BJ (cell line): ENCODE data around the gene ANKS1A. TPM values are rescaled to one million over a fixed set of nuclear protein-coding genes. Genes with fewer than 3 reads are reported as not detected.
"Not testable (repeated sequence)": the region's sequence is repeated elsewhere in the genome, so short reads cannot be mapped to it uniquely, and the experiment has no call there.

Experiments
- CTCF ChIA-PET: fragments of 350-600 bp; formaldehyde crosslinking; extraction: SDS; loops from one replicate; lab custom pipeline; 2021; ENCODE audit warnings: antibody characterized with exemption, inconsistent platforms; lab: Yijun Ruan, JAX
- POLR2A ChIA-PET: fragments of 300-600 bp; sonication (Branson Sonifier 250); formaldehyde crosslinking; extraction: SDS; loops from one replicate; lab custom pipeline; 2021; ENCODE audit warnings: antibody characterized with exemption; lab: Charles Lee
- DNase-seq: peaks from one replicate; pipeline ENCODE4 v3.0.0-alpha.2; 2011; ENCODE audit warnings: low read depth
- H3K27me3 ChIP-seq: 2 replicates; pipeline ENCODE4 v1.6.0; 2011; ENCODE audit warnings: low read length; ENCODE audit not compliant: control insufficient read depth, insufficient read depth
- H3K36me3 ChIP-seq: 2 replicates; pipeline ENCODE4 v1.5.1; 2011; ENCODE audit warnings: low read length; ENCODE audit not compliant: control insufficient read depth, insufficient read depth
- H3K4me3 ChIP-seq: 2 replicates; pipeline ENCODE4 v1.5.1; 2011; ENCODE audit warnings: low read depth, mild to moderate bottlenecking, control low read depth, low read length
- polyA plus RNA-seq: library from polyadenylated mRNA; depleted of rRNA; stranded (reverse); fragments of >200 nt; gene quantifications from 2 replicates; pipeline ENCODE4 v1.2.3, GENCODE V29; 2011
- TF ChIP-seq, protein P1 (sequence below): IDR thresholded peaks from 2 replicates; pipeline ENCODE4 v1.5.1; 2011; ENCODE audit warnings: low read depth, mild to moderate bottlenecking, control low read depth, inconsistent platforms, low read length, moderate library complexity; ENCODE audit not compliant: insufficient read depth

Gene ANKS1A
- polyA plus RNA-seq, 1 experiment: 4.2 TPM

GRCh38 chr6:35093783-35094182, 204.7 kb downstream of the ANKS1A start:
- POLR2A ChIA-PET: no interaction called here
- no peak for DNase-seq
- Histone ChIP-seq H3K36me3 (no peaks in the 10 kb centered on the region), H3K27me3 (no peaks in the 10 kb centered on the region), H3K4me3 (no peak overlapping the region)
- CTCF ChIA-PET: interaction anchor here (0.9 to 3.2 kb wide), 3 partner anchors 46 to 107 kb away, joined by 4 to 9 read pairs (median 5); partner anchors contain the start of gene TCP11
- TF ChIP-seq, protein P1, sequence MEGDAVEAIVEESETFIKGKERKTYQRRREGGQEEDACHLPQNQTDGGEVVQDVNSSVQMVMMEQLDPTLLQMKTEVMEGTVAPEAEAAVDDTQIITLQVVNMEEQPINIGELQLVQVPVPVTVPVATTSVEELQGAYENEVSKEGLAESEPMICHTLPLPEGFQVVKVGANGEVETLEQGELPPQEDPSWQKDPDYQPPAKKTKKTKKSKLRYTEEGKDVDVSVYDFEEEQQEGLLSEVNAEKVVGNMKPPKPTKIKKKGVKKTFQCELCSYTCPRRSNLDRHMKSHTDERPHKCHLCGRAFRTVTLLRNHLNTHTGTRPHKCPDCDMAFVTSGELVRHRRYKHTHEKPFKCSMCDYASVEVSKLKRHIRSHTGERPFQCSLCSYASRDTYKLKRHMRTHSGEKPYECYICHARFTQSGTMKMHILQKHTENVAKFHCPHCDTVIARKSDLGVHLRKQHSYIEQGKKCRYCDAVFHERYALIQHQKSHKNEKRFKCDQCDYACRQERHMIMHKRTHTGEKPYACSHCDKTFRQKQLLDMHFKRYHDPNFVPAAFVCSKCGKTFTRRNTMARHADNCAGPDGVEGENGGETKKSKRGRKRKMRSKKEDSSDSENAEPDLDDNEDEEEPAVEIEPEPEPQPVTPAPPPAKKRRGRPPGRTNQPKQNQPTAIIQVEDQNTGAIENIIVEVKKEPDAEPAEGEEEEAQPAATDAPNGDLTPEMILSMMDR: no peak

DNA sequence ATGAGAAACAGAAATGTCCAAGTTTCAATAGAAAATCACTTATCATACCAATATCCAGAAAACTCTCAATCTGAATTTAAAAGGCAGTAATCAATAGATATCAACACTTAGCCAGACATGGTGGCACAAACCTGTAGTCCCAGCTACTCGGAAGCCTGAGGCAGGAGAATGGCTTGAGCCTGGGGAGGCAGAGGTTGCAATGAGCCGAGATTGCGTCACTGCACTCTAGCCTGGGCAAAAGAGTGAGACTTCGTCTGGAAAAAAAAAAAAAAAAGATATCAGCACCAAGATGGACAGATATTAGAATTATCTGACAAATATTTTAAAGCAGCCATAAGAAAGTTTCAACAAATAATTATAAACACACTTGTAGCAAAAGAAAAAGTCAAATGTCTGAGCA, 205.1 kb downstream of the ANKS1A start:
- Histone ChIP-seq H3K27me3 (no peaks in the 10 kb centered on the region), H3K4me3 (no peak overlapping the region), H3K36me3 (no peaks in the 10 kb centered on the region)
- TF ChIP-seq, protein P1: no peak
- ChIA-PET POLR2A (no interaction called here), CTCF (interaction anchor here (1.8 to 3.2 kb wide), 2 partner anchors 46 to 81 kb away, joined by 4 to 9 read pairs; partner anchors contain the start of gene TCP11)
- no peak for DNase-seq

- POLR2A ChIA-PET: interaction anchor here (0.6 kb wide), 1 partner anchor 38 kb away, joined by 4 read pairs; no protein-coding TSS in a partner anchor
- CTCF ChIA-PET: no interaction called here
- Histone ChIP-seq H3K4me3 (no peak overlapping the region), H3K36me3 (no peaks in the 10 kb centered on the region), H3K27me3 (no peaks in the 10 kb centered on the region)
- DNase-seq: peak; percentile 65
- TF ChIP-seq, protein P1: no peak
Measured at GRCh38 chr6:35096129-35096862, 207.2 kb downstream of the ANKS1A start.

GRCh38 chr6:35099116-35099515, 210.1 kb downstream of the ANKS1A start:
- DNase-seq: no peak
- Histone ChIP-seq H3K4me3 (no peak overlapping the region), H3K36me3 (no peaks in the 10 kb centered on the region), H3K27me3 (no peaks in the 10 kb centered on the region)
- CTCF ChIA-PET: interaction anchor here (1.6 kb wide), 1 partner anchor 41 kb away, joined by 5 read pairs; no protein-coding TSS in a partner anchor
- TF ChIP-seq, protein P1: no peak
- POLR2A ChIA-PET: no interaction called here

- no peaks in the 10 kb centered on the region for H3K27me3 ChIP-seq
- CTCF ChIA-PET: interaction anchor here (1.3 kb wide), 1 partner anchor 218 kb away, joined by 3 read pairs; no protein-coding TSS in a partner anchor
- DNase-seq: no peak
- TF ChIP-seq, protein P1: no peak
- H3K36me3 ChIP-seq: no peaks in the 10 kb centered on the region
- no peak overlapping the region for H3K4me3 ChIP-seq
- POLR2A ChIA-PET: no interaction called here
Measured at GRCh38 chr6:35105078-35105477, 216.0 kb downstream of the ANKS1A start.

- H3K4me3 ChIP-seq, H3K27me3 ChIP-seq, DNase-seq, POLR2A ChIA-PET, H3K36me3 ChIP-seq: not testable (repeated sequence)
- CTCF ChIA-PET: interaction anchor here (1.1 to 1.3 kb wide), 3 partner anchors 22 to 219 kb away, joined by 3 read pairs; no protein-coding TSS in a partner anchor
Measured at GRCh38 chr6:35106061-35106460, 217.0 kb downstream of the ANKS1A start.

GRCh38 chr6:35107208-35107607, 218.2 kb downstream of the ANKS1A start:
- DNase-seq, H3K27me3 ChIP-seq, POLR2A ChIA-PET, H3K36me3 ChIP-seq, H3K4me3 ChIP-seq: not testable (repeated sequence)
- CTCF ChIA-PET: interaction anchor here (1.0 to 1.2 kb wide), 4 partner anchors 15 to 120 kb away, joined by 3 to 4 read pairs (median 4); no protein-coding TSS in a partner anchor
